Ectodermal cell (in vitro differentiated cells): ENCODE results near the gene TEP1.

ENCODE experiments used
- H3K27ac ChIP-seq: 2 replicates; pipeline ENCODE4 v1.7.0; 2013; ENCODE audit warnings: mild to moderate bottlenecking, low read depth, low read length; ENCODE audit not compliant: insufficient read depth, poor library complexity, severe bottlenecking
- H3K27me3 ChIP-seq: 2 replicates; pipeline ENCODE4 v1.7.0; 2013; ENCODE audit warnings: mild to moderate bottlenecking, low read length; ENCODE audit not compliant: insufficient read depth, control insufficient read depth, poor library complexity, severe bottlenecking
- H3K36me3 ChIP-seq: one replicate; pipeline ENCODE4 v1.7.0; 2013; ENCODE audit warnings: low read length; ENCODE audit not compliant: control insufficient read depth, insufficient read depth
- H3K4me1 ChIP-seq: one replicate; pipeline ENCODE4 v1.7.0; 2013; ENCODE audit warnings: low read length; ENCODE audit not compliant: control insufficient read depth, insufficient read depth
- H3K4me3 ChIP-seq: 2 replicates; pipeline ENCODE4 v1.7.0; 2013; ENCODE audit warnings: low read depth, low read length, control low read depth; ENCODE audit not compliant: insufficient read depth
- H3K9me3 ChIP-seq: 2 replicates; pipeline ENCODE4 v1.7.0; 2013; ENCODE audit warnings: mild to moderate bottlenecking, low read length, moderate library complexity; ENCODE audit not compliant: control insufficient read depth
- WGBS, 2 experiments: methylation state at CpG; one replicate each; pipeline ENCODE4 v1.1.7; 2013; ENCODE audit warnings: missing lambda C conversion rate in 2 of 2; 5-methylcytosine and 5-hydroxymethylcytosine counted together

The TEP1 gene

GRCh38 chr14:20391505-20391904 lies 21.8 kb downstream of the TEP1 start:
- peaks cover 19% of the 10 kb centered on the region for H3K36me3 ChIP-seq
- H3K27ac ChIP-seq: no peak overlapping the region
- no peaks in the 10 kb centered on the region for H3K9me3 ChIP-seq
- H3K27me3 ChIP-seq: no peaks in the 10 kb centered on the region
- H3K4me1 ChIP-seq: no peaks in the 10 kb centered on the region
- WGBS, 2 experiments: 94 to 95% methylated on average over 4 of the region's 4 CpGs
- H3K4me3 ChIP-seq: no peak overlapping the region

GRCh38 chr14:20388159-20388558 lies 25.1 kb downstream of the TEP1 start:
- Histone ChIP-seq H3K4me1 (no peaks in the 10 kb centered on the region), H3K27ac (no peak overlapping the region), H3K36me3 (peaks cover 20% of the 10 kb centered on the region), H3K27me3 (no peaks in the 10 kb centered on the region), H3K4me3 (no peak overlapping the region), H3K9me3 (no peaks in the 10 kb centered on the region)
- WGBS, 2 experiments: 30 to 38% methylated on average over 4 of the region's 4 CpGs

- H3K9me3 ChIP-seq: no peaks in the 10 kb centered on the region
- H3K4me1 ChIP-seq: no peaks in the 10 kb centered on the region
- WGBS, 2 experiments: 84 to 85% methylated on average over 6 of the region's 6 CpGs
- no peak overlapping the region for H3K4me3 ChIP-seq
- H3K36me3 ChIP-seq: peaks cover 21% of the 10 kb centered on the region
- no peak overlapping the region for H3K27ac ChIP-seq
- no peaks in the 10 kb centered on the region for H3K27me3 ChIP-seq
Observed at GRCh38 chr14:20387576-20387975, 25.7 kb downstream of the TEP1 start.

- H3K36me3 ChIP-seq: peaks cover 30% of the 10 kb centered on the region
- H3K27ac ChIP-seq: no peak overlapping the region
- WGBS, 2 experiments: 94 to 96% methylated on average over 17 of the region's 17 CpGs
- H3K9me3 ChIP-seq: no peaks in the 10 kb centered on the region
- no peaks in the 10 kb centered on the region for H3K4me1 ChIP-seq
- no peaks in the 10 kb centered on the region for H3K27me3 ChIP-seq
- no peak overlapping the region for H3K4me3 ChIP-seq
Observed at GRCh38 chr14:20386276-20386855, 26.9 kb downstream of the TEP1 start.

- Histone ChIP-seq H3K27ac (no peak overlapping the region), H3K4me3 (no peak overlapping the region), H3K27me3 (no peaks in the 10 kb centered on the region), H3K9me3 (no peaks in the 10 kb centered on the region), H3K4me1 (no peaks in the 10 kb centered on the region), H3K36me3 (peaks cover 22% of the 10 kb centered on the region)
- 93 to 94% methylated on average over 5 of the region's 5 CpGs for WGBS, 2 experiments
Observed at GRCh38 chr14:20384886-20385285, 28.4 kb downstream of the TEP1 start.

GRCh38 chr14:20384321-20384720 lies 29.0 kb downstream of the TEP1 start:
- WGBS, 2 experiments: 86 to 87% methylated on average over 7 of the region's 7 CpGs
- H3K9me3 ChIP-seq: no peaks in the 10 kb centered on the region
- peaks cover 23% of the 10 kb centered on the region for H3K36me3 ChIP-seq
- H3K4me1 ChIP-seq: no peaks in the 10 kb centered on the region
- no peak overlapping the region for H3K27ac ChIP-seq
- no peaks in the 10 kb centered on the region for H3K27me3 ChIP-seq
- H3K4me3 ChIP-seq: no peak overlapping the region

GRCh38 chr14:20383636-20384035 lies 29.7 kb downstream of the TEP1 start:
- Histone ChIP-seq H3K27me3 (no peaks in the 10 kb centered on the region), H3K4me1 (no peaks in the 10 kb centered on the region), H3K4me3 (no peak overlapping the region), H3K9me3 (no peaks in the 10 kb centered on the region), H3K27ac (no peak overlapping the region), H3K36me3 (peaks cover 21% of the 10 kb centered on the region)
- WGBS, 2 experiments: 93% methylated on average over 5 of the region's 5 CpGs

- H3K36me3 ChIP-seq: peaks cover 25% of the 10 kb centered on the region
- no peaks in the 10 kb centered on the region for H3K9me3 ChIP-seq
- no peaks in the 10 kb centered on the region for H3K4me1 ChIP-seq
- no peak overlapping the region for H3K4me3 ChIP-seq
- 91 to 97% methylated on average over 10 of the region's 10 CpGs for WGBS, 2 experiments
- H3K27ac ChIP-seq: no peak overlapping the region
- H3K27me3 ChIP-seq: no peaks in the 10 kb centered on the region
Observed at GRCh38 chr14:20383032-20383431, 30.3 kb downstream of the TEP1 start.

GRCh38 chr14:20382526-20382925 lies 30.8 kb downstream of the TEP1 start:
- Histone ChIP-seq H3K4me1 (no peaks in the 10 kb centered on the region), H3K27ac (no peak overlapping the region), H3K4me3 (no peak overlapping the region), H3K9me3 (no peaks in the 10 kb centered on the region), H3K27me3 (no peaks in the 10 kb centered on the region), H3K36me3 (peaks cover 27% of the 10 kb centered on the region)
- 92 to 96% methylated on average over 12 of the region's 12 CpGs for WGBS, 2 experiments

GRCh38 chr14:20381341-20381740 lies 32.0 kb downstream of the TEP1 start:
- Histone ChIP-seq H3K4me1 (no peaks in the 10 kb centered on the region), H3K4me3 (no peak overlapping the region), H3K27me3 (no peaks in the 10 kb centered on the region), H3K36me3 (peaks cover 27% of the 10 kb centered on the region), H3K27ac (no peak overlapping the region), H3K9me3 (no peaks in the 10 kb centered on the region)
- WGBS, 2 experiments: 91 to 94% methylated on average over 7 of the region's 7 CpGs

GRCh38 chr14:20380681-20381080 lies 32.6 kb downstream of the TEP1 start:
- H3K27me3 ChIP-seq: no peaks in the 10 kb centered on the region
- no peak overlapping the region for H3K27ac ChIP-seq
- H3K4me3 ChIP-seq: no peak overlapping the region
- H3K9me3 ChIP-seq: no peaks in the 10 kb centered on the region
- no peaks in the 10 kb centered on the region for H3K4me1 ChIP-seq
- WGBS, 2 experiments: 91 to 95% methylated on average over 6 of the region's 6 CpGs
- peaks cover 32% of the 10 kb centered on the region for H3K36me3 ChIP-seq
